Fibroblast of villous mesenchyme (primary cell): ENCODE results near the gene SRPK3. TPM values are rescaled to one million over a fixed set of nuclear protein-coding genes. Genes with fewer than 3 reads are reported as not detected.

ENCODE experiments used
- DNase-seq: peaks from one replicate; pipeline ENCODE4 v3.0.0-alpha.2; 2010; ENCODE audit warnings: low read depth
- H3K4me3 ChIP-seq: 2 replicates; pipeline ENCODE4 v1.5.1; 2011; ENCODE audit warnings: low read depth, mild to moderate bottlenecking, low read length
- CTCF ChIP-seq: IDR thresholded peaks from 2 replicates; pipeline ENCODE4 v1.5.1; 2012; ENCODE audit warnings: low read depth, mild to moderate bottlenecking, low read length; ENCODE audit not compliant: insufficient read depth
- total RNA-seq: library from RNA; depleted of rRNA; stranded (reverse); fragments of >200 nt; gene quantifications from 2 replicates; pipeline ENCODE4 v1.2.3, GENCODE V29; 2012

Gene SRPK3
- total RNA-seq, 1 donor = 0.86 TPM

DNA sequence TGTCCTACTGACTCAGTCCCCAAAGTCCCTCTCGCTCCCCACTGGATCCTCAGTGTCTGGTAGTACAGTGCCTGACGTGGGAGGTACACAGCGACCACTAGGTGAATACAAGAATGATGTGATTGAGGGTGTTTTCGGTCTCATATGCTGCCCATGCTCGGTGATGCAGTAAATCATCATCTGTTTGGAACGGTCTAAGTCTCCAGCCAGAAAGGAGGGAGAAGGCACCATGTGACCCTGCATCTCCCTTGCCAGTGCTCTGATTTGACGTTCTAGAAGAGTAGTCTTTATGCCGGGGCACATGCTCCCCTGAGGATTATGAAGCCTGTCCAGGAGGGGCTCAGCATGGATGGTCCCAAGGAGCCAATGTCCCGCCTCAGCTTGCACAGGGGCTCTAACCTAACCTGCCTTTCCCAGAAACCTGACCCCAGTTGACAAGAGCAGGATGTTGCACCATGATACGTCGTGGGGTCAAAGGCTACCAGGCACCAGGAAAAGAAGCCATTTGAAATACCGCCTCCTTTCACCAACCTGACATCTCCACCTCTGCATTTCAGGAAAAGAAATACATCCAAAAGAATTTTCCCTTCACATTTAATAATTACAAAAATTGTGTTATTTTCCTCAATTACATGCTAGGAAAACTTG is 30.6 kb upstream of the SRPK3 start:
- no peak for TF ChIP-seq CTCF
- H3K4me3 ChIP-seq = no peak overlapping the region
- no peak for DNase-seq

DNA sequence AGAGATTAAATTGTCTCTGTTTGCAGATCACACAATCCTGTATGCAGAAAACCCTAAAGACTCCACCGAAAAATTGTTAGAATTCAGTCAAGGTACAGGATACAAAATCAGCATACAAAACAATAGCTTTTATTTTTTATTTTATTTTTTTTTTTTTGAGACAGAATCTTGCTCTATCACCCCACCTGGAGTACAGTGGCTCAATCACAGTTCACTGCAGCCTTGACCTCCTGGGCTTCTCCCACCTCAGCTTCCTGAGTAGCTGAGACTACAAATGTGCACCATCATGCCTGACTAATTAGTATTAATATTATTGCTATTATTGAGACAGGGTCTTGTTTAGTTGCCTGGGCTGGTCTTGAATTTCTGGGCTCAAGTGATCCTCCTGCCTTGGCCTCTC is 25.7 kb upstream of the SRPK3 start:
- TF ChIP-seq CTCF = no peak
- H3K4me3 ChIP-seq = no peak overlapping the region
- DNase-seq = no peak

DNA sequence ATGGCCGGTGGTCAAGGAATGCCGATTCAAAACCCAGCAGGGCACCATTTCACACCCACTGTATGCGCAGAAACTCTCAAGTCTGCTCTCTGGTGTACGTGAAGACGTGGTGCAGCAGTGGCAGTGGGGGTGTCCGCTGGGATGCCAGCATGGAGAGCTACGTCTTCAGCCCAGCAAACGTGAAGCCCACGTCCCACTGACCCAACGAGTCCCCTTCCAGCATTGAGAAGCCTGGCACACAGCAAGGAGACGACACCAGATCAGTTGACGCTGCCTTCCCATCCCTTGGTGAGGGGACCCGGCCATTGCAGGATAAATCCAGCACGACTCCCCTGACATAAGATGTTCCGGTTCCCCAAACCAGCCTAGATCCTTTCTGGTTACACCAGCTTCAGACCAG is 19.0 kb upstream of the SRPK3 start:
- H3K4me3 ChIP-seq = no peak overlapping the region
- DNase-seq = no peak
- no peak for TF ChIP-seq CTCF

- no peak for DNase-seq
- no peak overlapping the region for H3K4me3 ChIP-seq
These were observed 18.1 kb upstream of the SRPK3 start for GRCh38 chrX:153762626-153763173.

DNA sequence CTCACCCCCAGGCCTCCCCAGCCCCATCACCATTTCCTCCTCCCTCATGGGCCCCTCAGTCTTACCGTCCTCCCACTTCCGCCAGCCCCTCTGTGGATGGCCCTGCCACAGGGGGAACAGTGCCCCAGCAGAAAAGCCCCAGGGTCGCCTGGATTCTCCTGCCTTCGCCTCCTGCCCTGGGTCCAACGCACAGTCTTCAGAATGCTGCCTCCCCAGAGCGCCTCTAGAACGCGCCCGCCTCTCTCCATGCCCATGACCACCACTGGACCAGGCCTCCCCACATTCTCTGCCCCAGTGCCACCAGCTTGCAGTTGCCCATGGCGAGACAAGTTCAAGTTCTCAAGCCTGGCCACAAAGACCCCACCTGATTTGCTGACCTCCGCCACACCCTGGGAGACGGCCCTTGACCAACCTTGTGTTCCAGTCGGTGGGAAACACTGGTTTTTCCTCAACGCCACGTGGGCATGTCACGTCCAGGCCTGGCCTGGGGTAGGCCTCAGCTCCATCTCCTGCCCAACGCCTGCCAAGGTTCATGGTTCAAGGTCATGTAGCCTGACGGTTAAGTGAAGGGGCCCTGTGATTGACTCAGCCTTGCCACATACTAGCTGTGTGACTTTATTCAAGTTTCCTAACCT is 17.4 kb upstream of the SRPK3 start:
- no peak for TF ChIP-seq CTCF
- no peak for DNase-seq
- no peak overlapping the region for H3K4me3 ChIP-seq

More at GRCh38 chrX:153762626-153763173, 18.1 kb upstream of the SRPK3 start:
- TF ChIP-seq CTCF = no peak

DNA sequence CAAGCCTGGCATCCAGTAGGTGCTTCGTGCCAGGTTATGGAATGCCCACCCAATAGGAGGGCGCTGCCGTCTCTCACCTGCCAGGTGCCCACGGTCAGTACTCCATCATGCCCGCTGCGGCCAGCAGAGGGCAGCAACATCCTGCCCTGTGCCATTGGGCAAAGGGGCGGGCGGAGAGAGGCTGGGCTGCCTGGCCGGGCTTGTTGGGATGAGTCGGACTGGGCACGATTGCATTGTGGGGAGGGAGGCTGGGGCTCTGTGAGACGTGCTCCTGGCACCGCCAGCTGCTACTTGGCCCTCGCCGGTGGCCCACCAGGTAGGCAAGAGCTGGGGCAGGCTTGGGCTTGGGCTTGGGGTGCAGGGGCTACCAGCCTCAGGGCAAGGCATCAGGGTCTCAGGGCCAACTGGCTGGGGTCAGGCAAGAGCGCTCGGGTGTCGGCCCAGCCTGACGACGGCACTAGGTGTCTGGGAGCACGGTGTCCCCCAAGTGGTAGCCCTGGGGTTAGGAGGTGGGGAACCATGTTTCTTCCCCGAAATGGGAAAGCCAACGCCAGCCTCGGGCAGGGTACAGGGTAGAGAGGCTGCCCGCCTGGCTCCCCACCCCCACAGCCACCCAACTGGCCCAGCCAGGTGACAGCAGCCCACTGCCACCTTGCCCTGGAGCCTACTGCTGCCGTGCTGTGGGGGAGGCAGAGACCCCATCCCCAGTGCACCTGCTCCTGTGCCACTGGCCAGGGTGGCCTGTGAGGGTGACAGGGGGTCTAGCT is 16.7 kb upstream of the SRPK3 start, which contains the start of gene PLXNB3:
TSS of gene PLXNB3 (plus strand) at position 261 of the 767 bp plus-strand sequence. CDS start 1,287 bp downstream, outside the sequence.
- peak; percentile 70 for TF ChIP-seq CTCF

More for the DNA sequence above, 16.7 kb upstream of the SRPK3 start, which contains the start of gene PLXNB3:
- peak; percentile 57 for DNase-seq
- H3K4me3 ChIP-seq = no peak within 1 kb of the TSS
